SIG-M5 treated with dmso at 0.1 percent for 504 hours (cell line): ENCODE results near the gene PTOV1.

Experiments used
- DNase-seq: peaks from one replicate; lab custom pipeline; 2025; ENCODE audit not compliant: unreplicated experiment; lab: John Stamatoyannopoulos, UW

PTOV1 gene

DNA sequence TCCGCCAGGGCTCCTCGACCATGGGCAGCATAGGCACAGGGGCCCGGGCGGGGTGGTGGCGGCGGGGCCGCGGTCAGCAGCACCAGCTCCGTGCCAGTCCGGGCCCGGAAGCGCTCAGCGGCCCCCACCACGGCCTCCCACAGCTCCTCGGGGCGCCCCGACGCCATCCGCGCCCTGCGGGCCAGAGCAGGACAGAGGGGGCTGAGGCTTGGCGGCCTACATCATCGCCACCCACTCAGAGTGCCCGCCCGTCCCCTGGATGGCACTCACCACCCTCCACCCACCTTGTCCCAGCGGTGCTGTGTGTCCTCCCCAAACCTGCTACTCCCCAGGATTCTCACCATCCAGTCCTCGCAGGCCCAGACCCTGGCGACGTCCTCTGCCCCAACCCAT lies 22.2 kb downstream of the PTOV1 start:
- no peak for DNase-seq

DNA sequence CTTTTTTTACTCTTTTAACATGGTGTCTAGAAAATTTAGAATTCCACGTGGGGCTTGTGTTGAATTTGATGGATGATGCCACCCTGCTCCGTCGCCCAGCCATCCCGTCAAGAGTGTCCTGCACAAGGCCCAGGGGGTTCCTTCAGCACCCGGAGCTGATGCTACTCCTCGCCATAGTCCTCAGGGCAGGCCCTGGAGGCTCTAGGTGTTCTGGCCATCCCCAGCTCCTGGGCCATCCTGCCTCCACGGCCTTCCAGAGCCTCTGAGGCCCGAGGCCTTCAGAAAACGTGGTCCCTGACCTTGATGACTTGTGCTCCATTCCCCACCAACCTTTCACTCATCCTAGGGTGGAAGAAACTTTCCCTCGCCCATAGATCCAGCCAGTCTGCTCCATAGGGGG lies 22.9 kb downstream of the PTOV1 start:
- no peak for DNase-seq

DNA sequence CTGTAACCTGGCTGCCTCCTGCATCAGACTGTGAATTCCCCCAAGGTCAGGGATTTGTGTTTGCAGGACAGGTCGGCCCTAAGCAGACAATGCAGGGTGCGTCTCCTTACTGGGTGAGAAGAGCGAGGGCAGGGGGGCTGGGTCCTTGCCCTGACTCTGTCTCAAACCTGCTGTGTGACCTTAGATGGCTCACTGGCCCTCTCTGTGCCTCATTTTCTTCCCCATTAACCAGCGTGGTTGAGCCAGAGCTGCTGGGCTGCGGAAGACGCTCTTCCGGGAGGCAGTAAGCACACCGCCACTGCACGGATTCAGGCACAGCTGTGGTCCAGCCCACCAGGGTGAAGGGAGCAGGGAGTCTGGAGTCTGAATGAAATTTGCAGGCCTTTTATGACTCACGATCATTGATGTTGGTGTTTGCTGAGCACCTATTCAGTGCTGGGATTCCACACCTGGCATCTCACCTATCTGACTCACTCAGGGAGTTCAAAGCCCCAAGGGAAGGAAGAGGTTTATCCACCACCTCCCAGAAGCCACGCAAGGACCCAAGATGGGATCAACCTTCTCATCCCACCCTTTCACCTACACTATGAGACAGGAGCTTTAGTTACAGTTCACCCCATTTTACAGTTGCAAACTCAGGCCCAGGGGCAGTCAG lies 23.7 kb downstream of the PTOV1 start:
- no peak for DNase-seq

DNA sequence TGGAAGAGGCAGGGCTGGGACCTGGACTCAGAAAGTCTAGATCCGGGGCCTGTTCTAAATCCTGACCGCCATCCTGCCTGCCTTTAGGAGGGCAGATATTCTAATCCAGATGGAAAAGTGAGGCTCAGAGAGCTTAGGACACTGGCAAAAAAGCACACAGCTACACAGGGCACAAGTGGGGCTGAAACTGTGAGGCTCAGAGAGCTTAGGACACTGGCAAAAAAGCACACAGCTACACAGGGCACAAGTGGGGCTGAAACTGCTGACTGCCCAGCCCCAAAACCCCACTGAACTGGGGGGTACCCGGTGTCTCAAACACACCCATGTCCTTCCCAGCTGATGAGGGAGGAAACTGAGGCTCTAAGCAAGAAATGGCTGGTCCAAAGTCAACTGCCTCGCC lies 24.2 kb downstream of the PTOV1 start:
- DNase-seq, result no peak

DNA sequence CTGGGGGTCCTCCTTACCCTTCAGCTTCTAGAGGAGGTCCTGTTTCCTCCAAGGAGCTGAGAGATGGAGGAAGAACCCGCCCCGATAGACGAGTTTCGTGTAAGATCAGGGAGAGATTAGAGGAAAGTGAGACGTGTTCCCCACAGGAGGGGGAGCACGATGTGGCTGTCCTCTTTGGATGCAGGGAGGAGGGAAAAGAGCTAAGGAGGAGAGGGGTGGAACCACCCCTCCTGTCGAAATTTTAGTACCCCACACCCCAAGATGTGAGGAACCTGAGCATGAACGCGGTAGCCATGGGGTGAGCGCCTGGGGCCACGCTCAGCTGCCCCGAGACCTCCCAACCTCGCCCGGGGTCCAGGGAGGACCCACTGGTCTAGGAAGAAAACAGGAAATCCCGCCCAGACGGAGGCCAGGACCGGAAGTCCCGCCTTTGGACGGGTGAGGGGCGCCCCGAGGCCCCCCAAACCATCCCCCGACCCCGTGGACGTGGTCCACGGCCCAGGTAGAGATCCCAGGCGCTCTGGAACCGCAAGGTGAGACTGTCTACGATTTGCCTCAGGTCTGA lies 25.0 kb downstream of the PTOV1 start:
- peak; percentile 36 for DNase-seq

DNA sequence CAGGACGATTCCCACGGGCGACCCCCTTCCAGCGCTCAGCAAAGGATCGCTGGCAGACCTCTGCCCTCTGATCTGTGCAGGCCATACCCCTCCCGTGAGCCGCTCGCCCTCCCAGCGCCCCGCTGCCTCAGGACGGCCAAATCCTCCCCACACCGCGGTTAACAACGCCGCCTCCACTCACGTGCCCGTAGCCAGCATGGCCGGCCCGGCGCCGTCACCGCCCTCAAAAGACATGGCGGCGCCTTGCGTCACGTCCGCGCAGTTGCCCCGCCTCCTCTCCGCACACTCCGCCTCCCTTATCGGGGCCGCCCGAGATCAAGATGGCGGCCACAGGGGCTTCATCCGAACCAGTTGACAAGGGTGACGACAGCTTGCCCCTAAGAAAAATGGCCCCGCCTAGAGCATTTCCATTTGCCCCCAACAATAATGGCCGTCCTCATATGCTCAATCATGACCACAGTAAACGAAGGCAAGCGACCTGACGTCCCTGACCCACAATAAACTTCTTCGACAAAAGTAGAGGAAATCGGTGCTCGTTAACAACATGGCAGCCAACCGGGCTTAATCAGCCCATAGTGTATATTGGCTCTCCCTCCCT lies 25.6 kb downstream of the PTOV1 start:
- peak; percentile 97 for DNase-seq

DNA sequence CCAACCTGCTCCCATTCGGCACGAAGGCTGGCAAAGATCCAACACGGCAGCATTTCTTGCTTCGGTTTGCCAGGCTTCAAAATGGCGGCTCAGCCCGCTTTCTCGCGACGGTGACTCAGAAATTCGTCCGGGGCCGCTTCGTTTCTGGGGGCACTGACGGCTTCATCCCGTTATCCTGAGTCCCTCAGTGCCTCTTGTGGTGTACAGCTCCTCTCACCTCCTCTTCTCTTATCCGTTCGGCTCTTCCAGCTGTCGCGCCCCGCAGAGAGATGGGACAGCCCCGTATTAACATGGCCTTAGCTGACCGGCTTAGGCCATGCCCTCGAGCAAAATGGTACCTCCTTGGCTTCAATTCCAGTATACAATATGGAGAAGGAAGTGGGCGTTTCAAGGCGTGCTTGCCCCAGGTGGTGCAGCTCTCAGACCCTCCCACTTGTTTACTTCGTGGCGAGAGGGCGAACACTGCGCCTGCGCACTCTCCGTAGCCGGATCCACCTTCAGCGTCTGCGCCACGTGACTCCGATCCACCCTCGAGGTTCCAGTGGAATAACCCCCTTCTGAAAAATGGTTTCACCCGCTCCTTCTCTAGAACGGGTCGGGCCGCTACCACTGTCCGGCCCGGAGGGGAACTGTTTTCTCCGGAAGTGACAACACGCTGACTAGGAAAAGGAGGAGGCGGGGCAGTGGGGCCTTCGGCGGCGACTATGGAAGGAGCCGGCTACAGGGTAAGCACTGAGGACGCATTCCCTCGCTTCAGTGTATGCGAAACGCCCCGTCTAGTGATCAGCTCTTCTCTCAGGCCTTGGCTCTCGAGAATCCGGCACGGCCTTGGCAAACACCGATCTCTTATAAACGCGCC lies 26.3 kb downstream of the PTOV1 start, which contains the start of the genes AKT1S1 and TBC1D17:
AKT1S1 (minus strand) TSS at position 336 of the 859 bp plus-strand sequence. CDS start 4,060 bp downstream, outside the sequence.
TBC1D17 (plus strand) TSS at position 683 of the 859 bp plus-strand sequence; CDS start at position 705, 22 bp downstream.
- peak; percentile 100 for DNase-seq

DNA sequence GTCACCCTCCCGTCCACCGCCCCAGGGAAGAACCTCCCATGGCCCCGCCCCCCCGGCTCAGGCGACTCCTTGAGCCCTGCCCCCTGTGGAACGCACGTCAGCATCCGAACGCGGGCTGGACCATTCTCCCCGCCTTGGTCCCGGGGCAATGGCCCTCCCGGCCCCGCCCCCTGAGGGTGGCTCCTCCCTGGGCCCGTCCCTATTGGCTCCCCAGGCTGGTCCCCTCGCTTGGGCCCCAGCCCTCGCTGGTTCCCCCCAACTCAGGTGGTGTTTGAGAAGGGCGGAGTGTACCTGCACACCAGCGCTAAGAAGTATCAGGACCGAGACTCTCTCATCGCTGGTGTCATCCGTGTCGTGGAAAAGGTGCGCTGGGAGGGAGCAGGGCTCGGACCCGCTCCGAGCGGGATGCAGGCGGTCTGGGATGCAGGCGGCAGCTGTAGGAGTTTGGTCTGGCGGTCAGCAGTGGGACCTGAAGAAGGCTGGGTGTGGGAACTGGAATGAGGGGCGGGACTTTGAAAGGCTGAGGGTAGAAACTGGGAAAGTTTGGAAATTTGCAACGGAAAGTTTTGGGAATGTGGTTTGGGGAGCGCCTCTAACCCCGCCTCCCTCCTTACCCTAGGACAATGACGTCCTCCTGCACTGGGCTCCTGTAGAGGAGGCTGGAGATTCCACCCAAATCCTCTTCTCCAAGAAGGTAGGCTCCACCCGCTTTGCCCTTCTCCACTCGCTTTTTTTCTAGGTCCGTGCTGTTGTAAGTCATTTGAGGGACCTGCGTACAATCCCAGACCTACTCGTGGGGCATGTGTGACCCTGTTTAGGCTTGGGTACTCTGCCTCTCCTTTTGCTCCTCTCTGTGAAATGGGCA lies 27.2 kb downstream of the PTOV1 start:
- DNase-seq, result peak; percentile 93

DNA sequence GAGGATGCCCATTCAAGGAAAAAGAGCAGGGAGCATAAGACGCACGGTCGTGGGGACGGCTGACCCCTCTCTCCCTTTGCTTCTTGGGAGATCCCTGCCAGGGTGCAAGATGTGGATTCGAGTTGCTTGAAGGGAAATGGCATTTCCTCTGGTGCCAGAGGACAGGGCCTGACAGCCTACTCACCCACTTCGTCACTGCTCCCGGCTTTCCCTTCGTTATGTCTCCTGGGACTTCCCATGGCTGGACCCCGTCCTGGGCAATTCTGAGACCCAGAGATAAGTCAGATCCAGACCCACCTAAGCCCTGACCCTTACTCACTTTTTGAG lies 27.7 kb downstream of the PTOV1 start:
- no peak for DNase-seq

DNA sequence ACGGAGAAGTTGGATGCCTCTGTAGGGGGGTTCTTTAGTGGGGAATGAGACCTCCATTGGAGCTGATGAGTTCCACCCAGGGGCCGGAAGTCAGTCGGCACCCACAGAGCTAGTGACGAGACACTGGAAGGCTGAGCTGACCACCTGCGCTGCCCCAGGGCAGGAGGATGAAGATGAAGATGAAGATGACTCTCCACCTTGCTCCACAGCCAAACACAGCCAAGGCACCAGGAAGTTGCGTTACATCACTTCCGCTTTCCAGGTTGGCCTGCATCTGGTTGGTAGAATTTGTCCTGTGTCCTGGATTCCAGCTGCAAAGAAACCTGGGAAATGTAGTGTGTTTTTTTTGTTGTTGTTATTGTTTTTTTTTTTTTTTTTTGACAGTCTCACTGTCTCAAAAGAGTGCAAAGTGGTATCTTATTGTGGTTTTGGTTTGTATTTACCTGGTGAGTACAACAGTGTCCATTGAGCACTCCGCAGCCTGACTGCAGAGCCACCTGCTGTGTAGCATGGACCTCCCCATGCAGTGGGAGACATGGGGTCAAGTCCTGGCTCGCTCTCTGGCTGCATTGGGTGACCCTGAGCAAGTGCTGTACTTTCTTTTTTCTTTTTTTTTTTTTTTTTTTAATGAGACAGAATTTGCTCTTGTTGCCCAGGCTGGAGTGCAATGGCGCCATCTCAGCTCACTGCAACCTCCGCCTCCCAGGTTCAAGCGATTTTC lies 28.4 kb downstream of the PTOV1 start:
- peak; percentile 43 for DNase-seq

DNA sequence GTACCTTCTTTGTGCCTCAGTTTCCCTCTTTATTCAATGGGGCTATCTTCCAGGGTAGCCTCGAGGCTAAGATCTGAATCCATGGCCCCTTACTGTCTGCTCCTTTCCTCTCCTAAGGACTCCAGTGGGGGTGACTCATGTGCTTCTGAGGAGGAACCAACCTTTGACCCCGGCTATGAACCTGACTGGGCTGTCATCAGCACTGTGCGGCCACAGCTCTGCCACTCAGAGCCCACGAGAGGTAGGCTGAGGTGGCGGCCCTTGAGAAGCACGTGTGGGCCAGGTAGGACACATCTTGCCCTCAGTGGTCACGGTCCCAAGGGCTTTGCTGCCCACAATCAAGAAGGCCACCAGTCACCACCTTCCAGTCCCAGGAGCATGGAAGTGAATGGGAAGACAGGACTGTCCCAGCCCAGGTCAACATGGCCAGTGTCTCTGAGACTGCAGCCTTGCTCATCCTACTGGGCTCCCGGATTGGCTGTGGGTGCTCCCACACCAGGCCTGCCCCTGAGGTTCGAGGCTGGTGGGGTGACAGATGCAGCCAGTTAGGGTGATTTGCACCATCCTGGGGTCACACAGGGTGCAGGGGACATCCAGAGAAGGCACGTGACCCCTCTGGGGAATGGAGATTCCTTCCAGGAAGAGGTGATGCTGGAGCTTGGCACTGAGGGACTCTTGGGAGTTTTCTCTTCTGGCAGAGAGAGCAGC lies 29.4 kb downstream of the PTOV1 start:
- no peak for DNase-seq

DNA sequence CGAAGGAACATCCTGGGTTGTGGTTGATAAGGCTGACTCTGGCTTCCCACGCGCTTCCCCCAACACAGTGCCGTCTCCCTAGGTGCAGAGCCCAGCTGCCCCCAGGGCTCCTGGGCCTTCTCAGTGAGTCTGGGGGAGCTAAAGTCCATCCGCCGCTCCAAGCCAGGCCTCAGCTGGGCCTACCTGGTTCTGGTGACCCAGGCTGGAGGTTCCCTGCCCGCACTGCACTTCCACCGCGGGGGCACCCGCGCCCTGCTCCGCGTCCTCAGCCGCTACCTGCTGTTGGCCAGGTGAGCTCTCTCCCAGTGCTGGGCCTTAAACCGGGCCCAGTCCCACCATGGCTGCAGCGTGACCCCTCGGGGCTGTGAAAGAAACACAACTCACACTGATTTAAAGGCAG lies 30.2 kb downstream of the PTOV1 start:
- DNase-seq, result no peak

DNA sequence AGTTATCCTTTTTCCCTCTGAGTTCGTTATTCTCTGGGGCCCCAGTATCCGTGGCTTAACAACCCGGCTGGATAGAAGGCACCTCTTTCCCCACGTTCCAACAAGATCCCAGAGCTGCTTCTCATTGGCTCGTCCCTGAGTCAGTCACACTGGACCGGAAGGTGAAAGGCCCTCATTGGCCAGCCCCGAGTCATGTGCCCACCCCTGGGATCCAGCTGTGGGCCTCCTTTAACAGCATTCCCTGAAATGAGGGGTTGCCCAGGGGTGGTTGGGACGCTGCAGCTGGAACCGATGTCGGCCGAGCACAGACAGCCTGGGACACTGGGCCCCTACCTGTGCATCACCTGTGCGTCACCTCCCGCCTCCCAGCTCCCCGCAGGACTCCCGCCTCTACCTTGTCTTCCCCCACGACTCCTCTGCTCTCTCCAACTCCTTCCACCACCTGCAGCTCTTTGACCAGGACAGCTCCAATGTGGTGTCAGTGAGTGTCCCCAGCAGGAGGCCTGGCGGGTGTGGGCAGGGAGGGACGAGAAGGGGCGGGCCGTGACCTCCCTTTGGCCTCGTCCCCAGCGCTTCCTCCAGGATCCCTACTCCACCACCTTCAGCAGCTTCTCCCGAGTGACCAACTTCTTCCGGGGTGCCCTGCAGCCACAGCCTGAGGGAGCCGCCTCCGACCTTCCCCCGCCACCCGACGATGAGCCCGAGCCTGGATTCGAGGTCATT lies 30.9 kb downstream of the PTOV1 start:
- no peak for DNase-seq

DNA sequence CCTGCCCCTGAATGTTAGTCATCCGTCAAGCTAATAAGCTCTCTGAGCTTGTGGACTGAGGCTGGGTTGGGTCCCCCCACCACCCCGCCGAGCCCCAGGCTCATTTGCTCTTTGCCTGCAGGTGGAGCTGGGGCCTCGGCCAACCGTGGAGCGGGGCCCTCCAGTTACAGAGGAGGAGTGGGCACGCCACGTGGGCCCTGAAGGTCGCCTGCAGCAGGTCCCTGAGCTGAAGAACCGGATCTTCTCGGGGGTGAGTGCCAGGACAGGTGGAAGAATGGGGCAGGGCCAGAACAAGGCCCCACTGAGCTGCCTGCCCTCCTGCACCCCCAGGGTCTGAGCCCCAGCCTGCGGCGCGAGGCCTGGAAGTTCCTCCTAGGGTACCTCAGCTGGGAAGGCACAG lies 31.7 kb downstream of the PTOV1 start:
- DNase-seq, result no peak

DNA sequence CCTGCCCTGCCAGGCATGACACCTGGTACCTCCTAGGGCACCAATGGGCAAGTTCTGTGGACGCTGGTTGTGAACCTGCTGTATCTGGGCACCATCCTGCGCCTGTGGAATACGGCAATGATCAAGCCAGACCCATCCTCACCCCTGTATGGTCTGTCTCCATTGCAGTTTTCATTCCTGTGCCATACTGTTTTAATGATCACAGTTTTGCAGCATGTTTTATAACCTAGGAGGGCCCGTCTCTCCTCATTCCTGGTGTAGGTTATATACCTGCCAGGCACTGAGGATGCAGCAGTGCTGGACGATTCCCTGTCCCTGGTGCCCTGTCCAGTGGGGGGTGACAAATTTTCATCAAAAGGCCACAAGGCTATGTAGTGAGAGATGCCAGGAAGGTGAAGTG lies 32.1 kb downstream of the PTOV1 start:
- no peak for DNase-seq

DNA sequence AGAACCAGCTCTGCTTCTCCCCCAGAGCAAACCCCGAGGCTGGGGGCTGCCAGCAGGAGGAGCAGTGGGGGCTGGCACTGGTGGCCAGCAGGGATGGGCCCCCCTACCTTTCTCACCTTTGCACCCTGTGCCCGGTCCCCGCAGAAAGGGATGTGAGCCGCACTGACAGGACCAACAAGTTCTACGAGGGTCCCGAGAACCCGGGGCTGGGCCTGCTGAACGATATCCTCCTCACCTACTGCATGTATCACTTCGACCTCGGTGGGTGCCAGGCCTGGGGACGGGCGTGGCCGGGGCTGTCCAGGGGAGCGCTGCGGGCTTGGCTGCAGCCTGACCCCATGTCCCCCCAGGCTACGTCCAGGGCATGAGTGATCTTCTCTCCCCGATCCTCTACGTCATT lies 33.1 kb downstream of the PTOV1 start:
- no peak for DNase-seq

DNA sequence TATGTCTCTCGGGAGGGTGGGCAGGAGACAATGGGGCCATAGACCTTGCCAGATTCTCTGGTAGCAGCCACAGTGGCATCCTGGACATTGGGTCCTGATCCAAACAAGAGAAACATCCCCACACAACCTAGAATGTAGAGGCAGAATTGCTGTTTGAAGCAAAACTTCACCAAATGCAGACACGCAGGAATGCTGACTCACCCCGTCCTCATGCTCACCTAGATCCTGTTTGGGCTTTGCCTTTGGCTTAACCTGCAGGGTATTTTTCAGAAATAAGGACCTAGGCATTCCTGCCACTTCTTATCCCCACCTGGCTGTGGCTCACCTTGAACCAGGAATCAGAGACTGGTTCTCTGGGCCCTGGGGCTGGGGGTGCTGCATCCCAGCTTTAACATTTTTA lies 33.8 kb downstream of the PTOV1 start:
- DNase-seq, result no peak

DNA sequence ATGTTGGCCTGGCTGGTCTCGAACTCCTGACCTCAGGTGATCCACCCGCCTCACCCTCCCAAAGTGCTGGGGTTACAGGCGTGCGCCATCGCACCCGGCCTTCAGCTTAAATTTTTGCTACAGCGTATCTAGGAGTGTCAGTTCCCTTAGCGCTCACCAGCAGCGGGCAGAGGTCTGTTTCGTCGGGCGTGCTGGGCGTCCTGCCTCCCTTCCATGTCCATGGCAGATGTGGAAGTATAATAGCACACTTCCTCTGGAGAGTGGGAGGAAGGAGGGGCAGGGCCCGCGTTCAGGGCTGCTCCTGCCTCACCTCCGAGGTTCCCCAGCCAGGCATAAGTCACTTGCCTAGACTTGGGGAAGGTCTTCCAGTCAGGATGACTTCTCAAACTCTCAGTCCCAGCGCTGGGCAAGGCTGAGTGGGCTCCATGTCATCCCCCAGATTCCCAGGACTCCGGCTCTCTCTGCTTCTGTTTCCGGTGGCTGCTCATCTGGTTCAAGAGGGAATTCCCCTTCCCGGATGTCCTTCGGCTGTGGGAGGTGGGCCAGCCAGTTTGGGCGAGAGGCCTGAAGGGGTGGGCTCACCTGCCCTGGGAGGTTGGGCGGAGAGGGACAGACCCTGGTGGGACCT lies 36.2 kb downstream of the PTOV1 start:
- no peak for DNase-seq
